Activated CD4-positive, alpha-beta T cell treated with anti-CD3 and anti-CD28 coated beads for 1 hour (primary cell): ENCODE measurements around the gene SCARB1.

Experiments
- DNase-seq: peaks from one replicate; pipeline ENCODE4 v3.0.0-alpha.2; 2020

The SCARB1 gene

GRCh38 chr12:124769881-124770512 is 93.7 kb downstream of the SCARB1 start:
- DNase-seq: no peak

- DNase-seq: no peak
Observed at GRCh38 chr12:124769163-124769530, 94.5 kb downstream of the SCARB1 start.

- DNase-seq: no peak
Observed at GRCh38 chr12:124768452-124769162, 95.1 kb downstream of the SCARB1 start.

- peak; percentile 75 for DNase-seq
Observed at GRCh38 chr12:124767066-124767821, 96.4 kb downstream of the SCARB1 start.

GRCh38 chr12:124766727-124767065 is 97.0 kb downstream of the SCARB1 start:
- no peak for DNase-seq

GRCh38 chr12:124765581-124766489 is 97.8 kb downstream of the SCARB1 start:
- no peak for DNase-seq

GRCh38 chr12:124764870-124765580 is 98.6 kb downstream of the SCARB1 start:
- no peak for DNase-seq

- no peak for DNase-seq
Observed at GRCh38 chr12:124764451-124764850, 99.2 kb downstream of the SCARB1 start.

- no peak for DNase-seq
Observed at GRCh38 chr12:124763594-124763979, 100.1 kb downstream of the SCARB1 start.

- no peak for DNase-seq
Observed at GRCh38 chr12:124762791-124763593, 100.7 kb downstream of the SCARB1 start.

GRCh38 chr12:124762384-124762783 is 101.3 kb downstream of the SCARB1 start:
- no peak for DNase-seq

- no peak for DNase-seq
Observed at GRCh38 chr12:124761871-124762270, 101.8 kb downstream of the SCARB1 start.

- no peak for DNase-seq
Observed at GRCh38 chr12:124761056-124761455, 102.6 kb downstream of the SCARB1 start.

GRCh38 chr12:124760560-124760959 is 103.1 kb downstream of the SCARB1 start:
- DNase-seq: no peak

- DNase-seq: no peak
Observed at GRCh38 chr12:124759841-124760503, 103.7 kb downstream of the SCARB1 start.

- DNase-seq: no peak
Observed at GRCh38 chr12:124758266-124759220, 105.1 kb downstream of the SCARB1 start.

GRCh38 chr12:124757329-124757728 is 106.3 kb downstream of the SCARB1 start:
- no peak for DNase-seq

- DNase-seq: no peak
Observed at GRCh38 chr12:124756760-124757159, 106.9 kb downstream of the SCARB1 start.

GRCh38 chr12:124756166-124756565 is 107.5 kb downstream of the SCARB1 start:
- no peak for DNase-seq

GRCh38 chr12:124755801-124756148 is 107.9 kb downstream of the SCARB1 start:
- DNase-seq: no peak
